ENCODE data around the gene RBAK. TPM values are rescaled to one million over a fixed set of nuclear protein-coding genes. Genes with fewer than 3 reads are reported as not detected.
A peak's percentile ranks its signal among the peaks of the same experiment; 100 is the strongest.
"Not testable (repeated sequence)": the region's sequence is repeated elsewhere in the genome, so short reads cannot be mapped to it uniquely, and the experiment has no call there.

RBAK gene
- total and polyA plus RNA-seq, 4 donors, result 11.4 to 17.5 (median 16.4) TPM

GRCh38 chr7:5070206-5070605 lies 24.5 kb downstream of the RBAK start:
- peaks cover 3% of the 10 kb centered on the region for H3K36me3 ChIP-seq (ENCODE audit: control insufficient read depth, insufficient read depth, low read length)
- peaks cover 21% of the 10 kb centered on the region for H3K9me3 ChIP-seq (ENCODE audit: control insufficient read depth, insufficient read depth, low read length)
- DNase-seq (ENCODE audit: low read depth in 4 of 6, low spot score in 6 of 6), result no peak
- WGBS (ENCODE audit: insufficient coverage), result 91% methylated on average over 4 of the region's 4 CpGs
- peaks cover 19% of the 10 kb centered on the region for H3K27me3 ChIP-seq (ENCODE audit: control insufficient read depth, insufficient read depth, low read length)
- H3K4me1 ChIP-seq (ENCODE audit: control insufficient read depth, insufficient read depth, low read length), result peaks cover 15% of the 10 kb centered on the region
- no peak overlapping the region for H3K27ac ChIP-seq (ENCODE audit: low read depth, low read length)
- no peak overlapping the region for H3K4me3 ChIP-seq (ENCODE audit: low read depth, low read length)

- not testable (repeated sequence) for H3K9me3 ChIP-seq (ENCODE audit: control insufficient read depth, insufficient read depth, low read length); H3K27ac ChIP-seq (ENCODE audit: low read depth, low read length); DNase-seq (ENCODE audit: low read depth in 4 of 6, low spot score in 6 of 6); H3K36me3 ChIP-seq (ENCODE audit: control insufficient read depth, insufficient read depth, low read length); H3K4me3 ChIP-seq (ENCODE audit: low read depth, low read length)
- Histone ChIP-seq H3K4me1 (ENCODE audit: control insufficient read depth, insufficient read depth, low read length) (peaks cover 15% of the 10 kb centered on the region), H3K27me3 (ENCODE audit: control insufficient read depth, insufficient read depth, low read length) (peaks cover 19% of the 10 kb centered on the region)
- WGBS (ENCODE audit: insufficient coverage), result 87% methylated on average over 7 of the region's 11 CpGs
These were observed 29.5 kb downstream of the RBAK start for GRCh38 chr7:5075187-5075586.

- H3K4me3 ChIP-seq (ENCODE audit: low read depth, low read length), result no peak overlapping the region
- peak in 2 of 6 donors; percentile 69 to 73 for DNase-seq (ENCODE audit: low read depth in 4 of 6, low spot score in 6 of 6)
- 3% methylated on average over 6 of the region's 11 CpGs for WGBS (ENCODE audit: insufficient coverage)
- peaks cover 4% of the 10 kb centered on the region for H3K4me1 ChIP-seq (ENCODE audit: control insufficient read depth, insufficient read depth, low read length)
- H3K9me3 ChIP-seq (ENCODE audit: control insufficient read depth, insufficient read depth, low read length), result no peaks in the 10 kb centered on the region
- peaks cover 10% of the 10 kb centered on the region for H3K27me3 ChIP-seq (ENCODE audit: control insufficient read depth, insufficient read depth, low read length)
- no peak overlapping the region for H3K27ac ChIP-seq (ENCODE audit: low read depth, low read length)
- H3K36me3 ChIP-seq (ENCODE audit: control insufficient read depth, insufficient read depth, low read length), result no peaks in the 10 kb centered on the region
These were observed 32.1 kb downstream of the RBAK start for GRCh38 chr7:5077740-5078139.

- H3K27ac ChIP-seq (ENCODE audit: low read depth, low read length), result no peak overlapping the region
- H3K36me3 ChIP-seq (ENCODE audit: control insufficient read depth, insufficient read depth, low read length), result no peaks in the 10 kb centered on the region
- H3K4me1 ChIP-seq (ENCODE audit: control insufficient read depth, insufficient read depth, low read length), result peaks cover 3% of the 10 kb centered on the region
- WGBS (ENCODE audit: insufficient coverage), result 88% methylated on average over 6 of the region's 7 CpGs
- no peak for DNase-seq (ENCODE audit: low read depth in 4 of 6, low spot score in 6 of 6)
- peaks cover 4% of the 10 kb centered on the region for H3K27me3 ChIP-seq (ENCODE audit: control insufficient read depth, insufficient read depth, low read length)
- no peak overlapping the region for H3K4me3 ChIP-seq (ENCODE audit: low read depth, low read length)
- no peaks in the 10 kb centered on the region for H3K9me3 ChIP-seq (ENCODE audit: control insufficient read depth, insufficient read depth, low read length)
These were observed 37.1 kb downstream of the RBAK start for GRCh38 chr7:5082806-5083205.

DNA sequence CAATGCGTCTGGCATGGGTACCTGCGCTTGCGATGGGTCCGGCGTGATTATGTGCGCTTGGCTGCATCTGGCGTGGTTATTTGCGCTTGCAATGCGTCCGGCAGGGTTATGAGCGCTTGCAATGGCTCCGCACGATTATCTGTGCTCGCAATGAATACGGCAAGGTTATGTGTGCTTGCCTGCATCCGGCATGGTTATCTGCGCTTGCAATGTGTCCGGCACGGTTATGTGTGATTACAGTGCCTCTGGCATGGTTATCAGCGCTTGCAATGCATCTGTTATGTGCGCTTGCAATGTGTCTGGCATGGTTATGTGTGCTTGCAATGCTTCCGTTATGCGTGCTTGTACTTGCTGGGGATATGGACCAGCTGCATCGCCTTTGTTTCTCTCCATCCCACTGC lies 37.7 kb downstream of the RBAK start:
- WGBS (ENCODE audit: insufficient coverage), result 88% methylated on average over 22 of the region's 24 CpGs
- H3K27me3 ChIP-seq (ENCODE audit: control insufficient read depth, insufficient read depth, low read length), result peaks cover 4% of the 10 kb centered on the region
- H3K4me3 ChIP-seq (ENCODE audit: low read depth, low read length), result no peak overlapping the region
- DNase-seq (ENCODE audit: low read depth in 4 of 6, low spot score in 6 of 6), result peak in 2 of 6 donors; percentile 25 to 30
- peaks cover 3% of the 10 kb centered on the region for H3K4me1 ChIP-seq (ENCODE audit: control insufficient read depth, insufficient read depth, low read length)
- no peaks in the 10 kb centered on the region for H3K9me3 ChIP-seq (ENCODE audit: control insufficient read depth, insufficient read depth, low read length)
- H3K27ac ChIP-seq (ENCODE audit: low read depth, low read length), result no peak overlapping the region
- H3K36me3 ChIP-seq (ENCODE audit: control insufficient read depth, insufficient read depth, low read length), result no peaks in the 10 kb centered on the region

DNA sequence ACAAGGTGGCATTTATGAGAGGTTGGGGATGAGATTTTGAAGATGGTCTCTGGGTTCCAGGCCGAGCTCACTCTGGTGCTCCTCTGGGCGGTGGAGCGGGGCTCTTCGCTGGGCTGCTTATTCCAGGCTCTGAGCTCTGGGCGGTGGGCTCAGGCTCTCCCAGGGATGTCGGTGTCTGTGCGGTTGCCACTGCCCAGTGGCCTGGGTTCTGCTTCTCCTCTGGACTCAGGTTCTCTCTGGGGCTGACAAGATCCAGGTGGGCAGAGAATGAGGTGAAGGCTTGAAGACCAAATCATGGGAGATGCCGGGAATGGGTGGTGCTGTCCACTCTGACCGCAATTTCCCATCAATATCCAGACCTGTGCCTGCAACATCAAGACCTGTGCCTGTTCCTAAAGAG lies 40.6 kb downstream of the RBAK start:
- Histone ChIP-seq H3K36me3 (ENCODE audit: control insufficient read depth, insufficient read depth, low read length) (no peaks in the 10 kb centered on the region), H3K4me1 (ENCODE audit: control insufficient read depth, insufficient read depth, low read length) (peaks cover 3% of the 10 kb centered on the region), H3K27me3 (ENCODE audit: control insufficient read depth, insufficient read depth, low read length) (peaks cover 4% of the 10 kb centered on the region), H3K9me3 (ENCODE audit: control insufficient read depth, insufficient read depth, low read length) (no peaks in the 10 kb centered on the region), H3K4me3 (ENCODE audit: low read depth, low read length) (no peak overlapping the region), H3K27ac (ENCODE audit: low read depth, low read length) (no peak overlapping the region)
- no peak for DNase-seq (ENCODE audit: low read depth in 4 of 6, low spot score in 6 of 6)
- 89% methylated on average over 7 of the region's 9 CpGs for WGBS (ENCODE audit: insufficient coverage)

DNA sequence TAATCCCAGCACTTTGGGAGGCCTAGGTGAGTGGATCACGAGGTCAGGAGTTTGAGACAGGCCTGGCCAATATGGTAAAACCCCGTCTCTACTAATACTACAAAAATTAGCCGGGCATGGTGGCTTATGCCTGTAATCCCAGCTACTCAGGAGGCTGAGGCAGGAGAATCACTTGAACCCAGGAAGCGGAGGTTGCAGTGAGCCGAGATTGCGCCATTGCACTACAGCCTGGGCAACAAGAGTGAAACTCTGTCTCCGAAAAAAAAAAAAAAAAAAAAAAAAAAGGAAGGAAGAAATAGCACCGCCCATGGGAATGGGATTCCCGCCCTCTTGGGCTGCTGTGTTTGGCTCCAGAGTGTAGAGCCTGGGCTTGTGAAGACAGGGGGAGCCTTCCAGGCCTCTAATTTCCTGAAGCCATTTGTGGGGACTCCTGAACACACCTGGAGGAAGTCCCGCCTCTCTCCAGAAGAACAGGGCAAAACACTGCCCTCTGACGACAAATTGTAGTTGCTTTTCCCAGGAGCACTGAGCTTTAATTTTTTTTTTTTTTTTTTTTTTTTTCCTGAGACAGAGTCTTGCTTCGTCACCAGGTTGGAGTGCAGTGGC lies 42.7 kb downstream of the RBAK start:
- not testable (repeated sequence) for H3K36me3 ChIP-seq (ENCODE audit: control insufficient read depth, insufficient read depth, low read length); H3K27ac ChIP-seq (ENCODE audit: low read depth, low read length); H3K4me1 ChIP-seq (ENCODE audit: control insufficient read depth, insufficient read depth, low read length); H3K27me3 ChIP-seq (ENCODE audit: control insufficient read depth, insufficient read depth, low read length); H3K9me3 ChIP-seq (ENCODE audit: control insufficient read depth, insufficient read depth, low read length); H3K4me3 ChIP-seq (ENCODE audit: low read depth, low read length); DNase-seq (ENCODE audit: low read depth in 4 of 6, low spot score in 6 of 6)
- 68% methylated on average over 8 of the region's 12 CpGs for WGBS (ENCODE audit: insufficient coverage)

DNA sequence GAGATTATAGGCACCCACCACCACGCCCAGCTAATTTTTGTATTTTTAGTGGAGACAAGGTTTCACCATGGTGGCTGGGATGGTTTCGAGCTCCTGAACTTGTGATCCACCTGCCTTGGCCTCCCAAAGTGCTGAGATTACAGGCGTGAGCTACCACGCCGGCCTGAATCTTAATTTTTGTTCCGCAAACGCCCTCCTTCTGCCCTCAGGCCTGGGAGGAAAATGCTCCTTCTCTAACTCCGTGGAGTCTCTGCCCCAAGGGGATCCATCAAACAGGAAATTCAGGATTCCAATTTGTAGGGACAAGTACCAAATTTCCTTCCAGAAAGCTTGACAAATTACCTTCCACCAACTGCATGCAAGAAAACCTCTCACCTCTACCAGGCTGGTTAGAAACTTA lies 43.2 kb downstream of the RBAK start:
- no peak for DNase-seq (ENCODE audit: low read depth in 4 of 6, low spot score in 6 of 6)
- peaks cover 6% of the 10 kb centered on the region for H3K9me3 ChIP-seq (ENCODE audit: control insufficient read depth, insufficient read depth, low read length)
- H3K36me3 ChIP-seq (ENCODE audit: control insufficient read depth, insufficient read depth, low read length), result no peaks in the 10 kb centered on the region
- peaks cover 4% of the 10 kb centered on the region for H3K27me3 ChIP-seq (ENCODE audit: control insufficient read depth, insufficient read depth, low read length)
- H3K4me3 ChIP-seq (ENCODE audit: low read depth, low read length), result no peak overlapping the region
- H3K27ac ChIP-seq (ENCODE audit: low read depth, low read length), result no peak overlapping the region
- H3K4me1 ChIP-seq (ENCODE audit: control insufficient read depth, insufficient read depth, low read length), result peaks cover 3% of the 10 kb centered on the region
- WGBS (ENCODE audit: insufficient coverage), result 82% methylated on average over 7 of the region's 8 CpGs

DNA sequence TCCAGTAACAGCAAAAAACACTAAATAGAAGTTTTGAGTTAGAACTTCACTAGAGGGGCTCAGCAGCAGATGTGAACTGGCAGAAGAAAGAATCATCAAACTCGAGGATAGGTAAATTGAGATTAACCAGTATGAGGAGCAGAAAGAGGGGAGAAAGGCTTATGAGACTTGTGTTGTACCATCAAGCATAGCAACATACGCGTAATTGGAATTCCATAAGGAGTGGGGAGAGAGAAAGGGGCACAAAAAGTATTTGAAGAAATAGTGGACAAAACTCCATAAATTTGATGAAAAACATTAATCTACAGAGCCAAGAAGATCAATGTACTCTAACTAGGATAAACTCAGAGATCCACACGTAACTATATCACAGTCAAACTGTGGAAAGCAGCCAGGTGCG lies 48.3 kb downstream of the RBAK start:
- no peak overlapping the region for H3K4me3 ChIP-seq (ENCODE audit: low read depth, low read length)
- H3K9me3 ChIP-seq (ENCODE audit: control insufficient read depth, insufficient read depth, low read length), result peaks cover 16% of the 10 kb centered on the region
- H3K4me1 ChIP-seq (ENCODE audit: control insufficient read depth, insufficient read depth, low read length), result no peaks in the 10 kb centered on the region
- no peak overlapping the region for H3K27ac ChIP-seq (ENCODE audit: low read depth, low read length)
- no peaks in the 10 kb centered on the region for H3K36me3 ChIP-seq (ENCODE audit: control insufficient read depth, insufficient read depth, low read length)
- H3K27me3 ChIP-seq (ENCODE audit: control insufficient read depth, insufficient read depth, low read length), result no peaks in the 10 kb centered on the region
- 45% methylated on average over 1 of the region's 5 CpGs for WGBS (ENCODE audit: insufficient coverage)
- no peak for DNase-seq (ENCODE audit: low read depth in 4 of 6, low spot score in 6 of 6)

GRCh38 chr7:5094641-5095040 lies 49.0 kb downstream of the RBAK start:
- DNase-seq (ENCODE audit: low read depth in 4 of 6, low spot score in 6 of 6), result no peak
- no CpG with 5 or more reads among the region's 2 CpGs for WGBS (ENCODE audit: insufficient coverage)
- Histone ChIP-seq H3K27ac (ENCODE audit: low read depth, low read length) (no peak overlapping the region), H3K9me3 (ENCODE audit: control insufficient read depth, insufficient read depth, low read length) (peaks cover 16% of the 10 kb centered on the region), H3K4me3 (ENCODE audit: low read depth, low read length) (no peak overlapping the region), H3K27me3 (ENCODE audit: control insufficient read depth, insufficient read depth, low read length) (no peaks in the 10 kb centered on the region), H3K36me3 (ENCODE audit: control insufficient read depth, insufficient read depth, low read length) (no peaks in the 10 kb centered on the region), H3K4me1 (ENCODE audit: control insufficient read depth, insufficient read depth, low read length) (no peaks in the 10 kb centered on the region)

All from spinal cord (tissue), 10 donors.